ENCODE data around the gene PLRG1.

GRCh38 chr4:154495867-154496266 is 54.3 kb downstream of the PLRG1 start:
- TF ChIP-seq CTCF (conservative IDR thresholded peaks at IDR 0.05 in 1 of 2, IDR thresholded peaks at IDR 0.05 in 1 of 2; ENCODE audit: extremely low read depth in 1 of 2, insufficient read depth in 1 of 2, low read depth in 1 of 2, low read length in 2 of 2) = no peak
- no peak for TF ChIP-seq EZH2 (IDR thresholded peaks at IDR 0.05; ENCODE audit: borderline replicate concordance, low read length)
